A673 (cell line): Measurements from ENCODE around the gene SAA4.
"Not testable (repeated sequence)": the region's sequence is repeated elsewhere in the genome, so short reads cannot be mapped to it uniquely, and the experiment has no call there.

Experiments used
- EZH2 ChIP-seq: fragments of 200-600 bp; sonication (generic); IDR thresholded peaks from 2 replicates; pipeline ENCODE4 v1.6.1; 2017; ENCODE audit warnings: borderline replicate concordance, low read depth, mild to moderate bottlenecking, mixed read lengths, antibody characterized with exemption, low read length; ENCODE audit not compliant: poor library complexity, severe bottlenecking
- TF ChIP-seq, protein P1 (sequence below): fragments of 300-800, 200-600 bp; sonication (generic); conservative IDR thresholded peaks from 2 replicates; pipeline ENCODE4 v1.5.1; 2017; ENCODE audit warnings: low read depth, mild to moderate bottlenecking, antibody characterized with exemption, low read length, moderate library complexity, mixed read lengths

DNA sequence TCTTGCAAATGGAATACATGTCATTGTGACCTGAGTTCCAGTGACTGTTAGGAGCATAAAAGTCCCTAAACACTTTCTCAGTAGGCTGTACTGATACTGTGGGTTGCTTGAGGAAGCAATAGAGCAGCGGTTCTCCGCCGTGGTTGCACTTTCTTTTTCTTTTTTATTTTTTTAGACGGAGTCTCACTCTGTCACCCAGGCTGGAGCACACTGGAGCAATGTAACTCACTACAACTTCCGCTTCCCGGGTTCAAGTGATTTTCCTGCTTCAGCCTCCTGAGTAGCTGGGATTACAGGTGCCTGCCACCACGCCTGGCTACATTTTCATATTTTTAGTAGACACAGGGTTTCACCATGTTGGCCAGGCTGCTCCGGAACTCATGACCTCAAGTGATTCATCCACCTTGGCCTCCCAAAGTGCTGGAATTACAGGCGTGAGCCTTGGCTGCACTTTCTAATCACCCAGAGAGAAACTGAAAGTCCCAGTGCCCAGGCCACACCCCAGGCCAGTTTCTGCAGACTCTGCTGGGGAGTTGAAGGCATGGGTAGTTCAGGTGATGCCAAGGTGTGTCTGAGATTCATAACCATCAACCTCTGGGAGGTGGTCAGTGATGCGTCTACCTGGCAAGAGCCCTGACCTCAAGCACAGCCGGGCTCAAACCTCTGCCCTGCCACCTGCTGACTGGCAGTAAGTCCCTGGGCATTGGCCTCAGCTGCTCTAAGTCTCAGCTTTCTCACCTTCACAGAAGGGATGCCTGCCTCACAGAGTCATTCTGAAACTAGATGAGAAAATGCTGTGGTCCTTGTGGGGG, 10.0 kb upstream of the SAA4 start:
- TF ChIP-seq, protein P1, sequence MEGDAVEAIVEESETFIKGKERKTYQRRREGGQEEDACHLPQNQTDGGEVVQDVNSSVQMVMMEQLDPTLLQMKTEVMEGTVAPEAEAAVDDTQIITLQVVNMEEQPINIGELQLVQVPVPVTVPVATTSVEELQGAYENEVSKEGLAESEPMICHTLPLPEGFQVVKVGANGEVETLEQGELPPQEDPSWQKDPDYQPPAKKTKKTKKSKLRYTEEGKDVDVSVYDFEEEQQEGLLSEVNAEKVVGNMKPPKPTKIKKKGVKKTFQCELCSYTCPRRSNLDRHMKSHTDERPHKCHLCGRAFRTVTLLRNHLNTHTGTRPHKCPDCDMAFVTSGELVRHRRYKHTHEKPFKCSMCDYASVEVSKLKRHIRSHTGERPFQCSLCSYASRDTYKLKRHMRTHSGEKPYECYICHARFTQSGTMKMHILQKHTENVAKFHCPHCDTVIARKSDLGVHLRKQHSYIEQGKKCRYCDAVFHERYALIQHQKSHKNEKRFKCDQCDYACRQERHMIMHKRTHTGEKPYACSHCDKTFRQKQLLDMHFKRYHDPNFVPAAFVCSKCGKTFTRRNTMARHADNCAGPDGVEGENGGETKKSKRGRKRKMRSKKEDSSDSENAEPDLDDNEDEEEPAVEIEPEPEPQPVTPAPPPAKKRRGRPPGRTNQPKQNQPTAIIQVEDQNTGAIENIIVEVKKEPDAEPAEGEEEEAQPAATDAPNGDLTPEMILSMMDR, result not testable (repeated sequence)
- TF ChIP-seq EZH2, result not testable (repeated sequence)
